Activated CD8-positive, alpha-beta T cell treated with anti-CD3 and anti-CD28 coated beads for 36 hours (primary cell): ENCODE results near the gene NHP2. TPM values are rescaled to one million over a fixed set of nuclear protein-coding genes. Genes with fewer than 3 reads are reported as not detected.

Source experiments
- ATAC-seq: fragments of 200-7000 bp; cut with Tn5 transposase; one replicate; pipeline ENCODE4 v1.10.0; 2021; ENCODE audit warnings: mild to moderate bottlenecking, moderate library complexity
- CTCF ChIA-PET: fragments of 350-600 bp; sonication (Branson Sonifier 250); formaldehyde crosslinking; loops from one replicate; lab custom pipeline; 2021; ENCODE audit warnings: antibody characterized with exemption; lab: Charles Lee
- POLR2A ChIA-PET: fragments of 350-600 bp; sonication (Branson Sonifier 250); formaldehyde crosslinking; loops from one replicate; lab custom pipeline; 2021; ENCODE audit warnings: antibody characterized with exemption; lab: Charles Lee
- DNase-seq: peaks from one replicate; pipeline ENCODE4 v3.0.0-alpha.2; 2020
- H3K27ac Mint-ChIP-seq: one replicate; pipeline ENCODE4 v1.8.0; 2021; ENCODE audit warnings: mild to moderate bottlenecking, mixed read lengths
- H3K27me3 Mint-ChIP-seq: one replicate; pipeline ENCODE4 v1.8.0; 2021; ENCODE audit warnings: mixed read lengths
- H3K36me3 Mint-ChIP-seq: one replicate; pipeline ENCODE4 v1.8.0; 2021; ENCODE audit warnings: low read depth, mixed read lengths
- H3K4me1 Mint-ChIP-seq: one replicate; pipeline ENCODE4 v1.8.0; 2021; ENCODE audit warnings: low read depth, mixed read lengths
- H3K4me3 Mint-ChIP-seq: one replicate; pipeline ENCODE4 v1.8.0; 2021; ENCODE audit warnings: mild to moderate bottlenecking, moderate library complexity, mixed read lengths
- H3K9me3 Mint-ChIP-seq: one replicate; pipeline ENCODE4 v1.8.0; 2021; ENCODE audit warnings: mixed read lengths
- CTCF ChIP-seq: fragments of 200-600 bp; IDR thresholded peaks from one replicate; pipeline ENCODE4 v1.8.0; 2022; ENCODE audit warnings: antibody characterized with exemption, mild to moderate bottlenecking
- intact Hi-C: fragments of 100-400 bp; cut with micrococcal nuclease; formaldehyde crosslinking; loops from one replicate; pipeline ENCODE4 v1.10.0; 2022
- total RNA-seq, 2 experiments: library from RNA; stranded (reverse); gene quantifications; one replicate each; pipeline ENCODE4 v1.2.3, GENCODE V29; 2021

Gene NHP2
- total RNA-seq, 2 experiments from 2014 or later = 287 to 296 TPM

DNA sequence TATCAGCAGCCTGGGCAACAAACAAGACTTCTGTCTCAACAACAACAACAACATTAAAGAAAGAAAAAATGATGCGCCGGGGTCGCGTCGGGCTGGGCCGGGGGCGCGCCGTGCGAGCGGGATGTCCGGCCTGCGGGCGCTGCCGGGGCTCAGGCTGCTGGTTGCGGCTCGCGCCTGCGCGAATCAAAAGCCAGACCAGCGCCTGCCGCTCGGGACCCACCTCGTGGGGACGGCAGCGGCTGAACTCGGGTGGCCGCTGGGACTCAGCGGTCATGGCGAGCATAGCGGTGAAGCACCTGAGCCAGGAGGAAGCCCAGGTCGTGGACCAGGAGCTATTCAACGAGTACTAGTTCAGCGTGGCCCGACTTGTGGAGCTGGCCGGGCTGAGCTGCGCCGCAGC, 11.9 kb upstream of the NHP2 start:
- no peaks in the 10 kb centered on the region for H3K36me3 Mint-ChIP-seq
- DNase-seq = no peak
- no peaks in the 10 kb centered on the region for H3K9me3 Mint-ChIP-seq
- peaks cover 6% of the 10 kb centered on the region for H3K4me1 Mint-ChIP-seq
- intact Hi-C loops = no loop called here
- ATAC-seq = no peak
- no peak for TF ChIP-seq CTCF
- H3K4me3 Mint-ChIP-seq = no peak overlapping the region
- no peak overlapping the region for H3K27ac Mint-ChIP-seq
- CTCF ChIA-PET = interaction anchor here (0.9 to 1.6 kb wide), 2 partner anchors 88 to 90 kb away, joined by 3 to 19 read pairs; no protein-coding TSS in a partner anchor
- POLR2A ChIA-PET = no interaction called here
- peaks cover 6% of the 10 kb centered on the region for H3K27me3 Mint-ChIP-seq

GRCh38 chr5:178163772-178164735, 10.4 kb upstream of the NHP2 start:
- intact Hi-C loops = loop anchor here (1.0 kb wide), 1 partner anchor 88 kb away; no protein-coding TSS in a partner anchor
- peak; percentile 91 for DNase-seq
- Mint-ChIP-seq H3K27ac (no peak overlapping the region), H3K4me1 (peaks cover 6% of the 10 kb centered on the region), H3K4me3 (peak overlapping the region; percentile 44), H3K9me3 (no peaks in the 10 kb centered on the region), H3K36me3 (no peaks in the 10 kb centered on the region), H3K27me3 (peaks cover 6% of the 10 kb centered on the region)
- POLR2A ChIA-PET = no interaction called here
- peak; percentile 100 for ATAC-seq
- CTCF ChIA-PET = interaction anchor here (0.7 to 4.1 kb wide), 8 partner anchors 9 to 88 kb away, joined by 4 to 56 read pairs (median 4); partner anchors contain the start of gene NHP2
- TF ChIP-seq CTCF = peak; percentile 98

GRCh38 chr5:178162481-178162880, 8.8 kb upstream of the NHP2 start:
- no peak overlapping the region for H3K27ac Mint-ChIP-seq
- no peaks in the 10 kb centered on the region for H3K9me3 Mint-ChIP-seq
- ATAC-seq (no peak), DNase-seq (no peak)
- H3K4me1 Mint-ChIP-seq = peaks cover 6% of the 10 kb centered on the region
- no peak overlapping the region for H3K4me3 Mint-ChIP-seq
- H3K36me3 Mint-ChIP-seq = no peaks in the 10 kb centered on the region
- no peak for TF ChIP-seq CTCF
- CTCF ChIA-PET = interaction anchor here (2.0 to 4.1 kb wide), 4 partner anchors 8 to 87 kb away, joined by 5 to 56 read pairs (median 14); partner anchors contain the start of gene NHP2
- peaks cover 6% of the 10 kb centered on the region for H3K27me3 Mint-ChIP-seq
- POLR2A ChIA-PET = interaction anchor here (0.9 to 1.4 kb wide), 3 partner anchors 10 to 96 kb away, joined by 3 to 8 read pairs (median 3); no protein-coding TSS in a partner anchor
- intact Hi-C loops = no loop called here

DNA sequence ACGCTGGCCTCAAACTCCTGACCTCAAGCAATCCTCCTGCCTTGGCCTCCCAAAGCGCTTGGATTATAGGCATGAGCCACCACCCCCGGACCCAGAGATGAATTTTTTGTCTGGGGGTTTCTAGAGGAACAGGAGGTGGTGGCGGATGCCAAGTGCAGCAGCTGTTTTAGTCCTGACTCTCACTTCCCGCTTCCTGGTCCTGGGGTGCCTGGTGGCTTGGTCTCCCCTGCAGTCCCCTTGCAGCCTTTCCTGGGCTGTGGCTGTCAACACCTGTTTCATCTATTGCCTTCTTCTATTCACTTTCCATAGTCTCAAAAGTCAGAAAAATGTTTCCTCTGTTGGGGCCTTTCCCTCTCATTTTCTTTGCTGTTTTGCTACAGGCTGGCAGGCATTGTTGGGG, 6.5 kb upstream of the NHP2 start:
- no peak overlapping the region for H3K4me3 Mint-ChIP-seq
- no peak for DNase-seq
- POLR2A ChIA-PET = no interaction called here

More for the DNA sequence above, 6.5 kb upstream of the NHP2 start:
- intact Hi-C loops = no loop called here
- Mint-ChIP-seq H3K36me3 (no peaks in the 10 kb centered on the region), H3K27me3 (peaks cover 5% of the 10 kb centered on the region), H3K27ac (no peak overlapping the region), H3K4me1 (peaks cover 6% of the 10 kb centered on the region), H3K9me3 (no peaks in the 10 kb centered on the region)
- CTCF ChIA-PET = interaction anchor here (1.0 to 20.3 kb wide), 2 partner anchors 11 to 85 kb away, joined by 3 to 319 read pairs; no protein-coding TSS in a partner anchor
- no peak for TF ChIP-seq CTCF
- ATAC-seq = no peak
